Cortex of kidney (tissue), 1 donor: ENCODE results near the gene HSDL2.
"Not testable (repeated sequence)": the region's sequence is repeated elsewhere in the genome, so short reads cannot be mapped to it uniquely, and the experiment has no call there.

ENCODE experiments used
- DNase-seq: peaks from one replicate; lab custom pipeline; 2025; lab: John Stamatoyannopoulos, UW

HSDL2 gene

DNA sequence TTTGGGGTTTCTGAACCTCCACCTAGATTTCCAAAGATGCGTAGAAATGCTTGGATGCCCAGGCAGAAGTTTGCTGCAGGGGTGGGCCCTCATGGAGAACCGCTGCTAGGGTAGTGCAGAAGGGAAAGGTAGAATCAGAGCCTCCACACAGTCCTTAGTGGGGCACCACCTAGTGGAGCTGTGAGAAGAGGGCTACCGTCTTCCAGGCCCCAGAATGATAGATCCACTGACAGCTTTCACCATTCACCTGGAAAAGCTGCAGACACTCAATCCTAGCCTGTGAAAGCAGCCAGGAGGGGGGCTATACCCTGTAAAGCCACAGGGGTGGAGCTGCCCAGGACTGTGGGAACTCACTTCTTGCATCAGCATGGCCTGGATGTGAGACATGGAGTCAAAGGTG, 13.3 kb upstream of the HSDL2 start:
- no peak for DNase-seq

DNA sequence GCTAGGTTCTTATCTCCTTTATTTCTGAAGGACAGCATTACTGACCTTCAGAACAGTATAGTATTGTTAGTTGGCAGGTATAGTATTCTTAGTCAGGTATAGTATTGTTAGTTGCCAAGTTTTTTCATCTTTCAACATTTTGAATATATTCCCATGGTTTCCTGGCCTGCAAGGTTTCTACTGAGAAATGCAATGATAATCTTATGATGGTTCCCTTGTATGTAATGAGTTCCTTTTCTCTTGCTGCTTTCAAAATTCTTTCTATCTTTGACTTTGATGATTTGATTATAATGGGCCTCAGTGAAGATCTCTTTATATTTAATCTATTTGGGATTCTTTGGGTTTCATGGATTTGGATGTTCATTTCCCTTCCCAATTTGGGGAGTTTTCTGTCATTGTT, 12.4 kb upstream of the HSDL2 start:
- DNase-seq = no peak

DNA sequence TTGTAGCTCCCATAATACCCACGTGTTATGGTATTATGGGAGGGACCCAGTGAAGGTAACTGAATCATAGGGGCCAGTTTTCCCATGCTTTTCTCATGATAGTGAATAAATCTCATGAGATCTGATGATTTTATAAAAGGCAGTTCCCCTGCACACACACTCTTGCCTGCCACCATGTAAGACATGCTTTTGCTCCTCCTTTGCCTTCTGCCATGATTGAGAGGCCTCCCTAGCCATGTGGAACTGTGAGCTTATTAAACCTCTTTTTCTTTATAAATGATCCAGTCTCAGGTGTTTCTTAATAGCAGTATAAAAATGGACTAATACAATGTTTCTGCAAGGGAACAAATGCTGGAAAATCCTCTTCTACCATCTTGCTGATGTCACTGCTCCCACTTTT, 10.1 kb upstream of the HSDL2 start:
- no peak for DNase-seq

DNA sequence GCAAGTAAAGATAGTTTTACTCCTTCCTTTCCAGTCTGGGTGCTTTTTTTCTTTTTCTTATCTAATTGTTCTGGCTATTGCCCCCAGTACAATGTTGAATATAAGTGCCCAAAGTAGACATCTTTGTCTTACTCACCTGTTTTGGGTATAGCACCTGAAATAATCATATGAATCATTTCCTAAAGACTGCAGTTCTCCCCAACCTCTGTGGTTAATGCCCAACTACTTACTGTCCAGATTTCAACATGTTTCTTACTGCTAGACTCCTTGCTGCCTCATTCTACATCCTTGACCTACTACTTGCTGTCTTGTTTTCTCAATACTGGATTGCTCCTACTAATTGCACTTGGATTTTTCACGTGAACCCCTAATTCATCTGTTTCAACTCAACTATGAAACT, 8.8 kb upstream of the HSDL2 start:
- DNase-seq = no peak

DNA sequence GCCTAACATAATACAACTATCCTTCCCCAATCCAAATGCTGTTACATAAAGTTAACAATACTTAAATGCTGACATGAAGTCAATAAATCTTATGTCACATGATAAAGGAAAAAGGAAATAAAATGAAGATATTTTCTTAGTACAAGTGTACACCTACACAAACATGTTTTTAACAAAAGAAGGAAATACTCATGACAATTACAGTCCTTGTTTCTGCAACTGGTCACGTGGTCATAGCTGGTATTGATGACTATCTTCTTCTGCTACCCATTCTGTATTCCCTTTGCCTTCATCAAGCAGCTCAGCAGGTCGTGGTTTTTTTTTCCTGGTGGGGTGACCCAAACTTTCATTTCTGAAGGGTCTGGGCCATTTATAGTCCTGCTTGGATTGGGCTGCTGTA, 6.2 kb upstream of the HSDL2 start:
- not testable (repeated sequence) for DNase-seq

DNA sequence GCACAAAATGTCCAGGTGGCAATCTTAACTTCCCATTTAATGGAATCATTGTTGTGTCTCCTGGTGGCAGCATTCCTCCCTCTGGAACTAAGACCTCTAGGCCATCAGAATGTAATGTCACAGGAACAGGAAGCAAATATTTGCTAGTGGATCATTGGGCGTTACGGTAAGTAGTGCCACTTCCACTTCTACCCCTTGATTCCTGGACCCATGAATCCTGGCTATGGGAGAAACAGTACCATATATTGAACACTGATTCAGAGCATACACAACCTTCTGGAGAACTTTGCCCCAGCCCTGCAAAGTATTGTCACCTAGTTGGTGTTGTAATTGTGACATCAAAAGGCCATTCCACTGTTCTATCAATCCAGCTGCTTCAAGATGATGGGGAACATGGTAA, 5.7 kb upstream of the HSDL2 start:
- DNase-seq = not testable (repeated sequence)

DNA sequence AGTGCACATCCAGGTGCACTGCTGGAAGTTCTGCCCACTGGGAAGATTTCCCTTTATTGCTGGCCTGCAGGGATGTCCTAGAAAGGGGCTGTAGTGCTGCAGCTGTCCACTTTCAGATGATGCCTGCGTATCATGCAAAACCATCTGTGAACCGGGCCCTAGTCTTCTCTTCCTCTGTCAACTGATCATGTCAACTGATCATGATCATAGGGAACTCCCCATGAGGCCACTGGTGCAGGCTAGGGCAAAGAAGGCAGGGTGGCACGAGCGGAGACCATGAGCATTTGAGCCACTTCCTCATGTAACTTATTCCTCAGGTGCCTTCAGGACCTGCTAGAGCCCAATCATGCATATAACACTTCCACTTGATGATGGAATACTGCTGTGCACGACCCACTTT, 4.5 kb upstream of the HSDL2 start:
- DNase-seq = no peak

DNA sequence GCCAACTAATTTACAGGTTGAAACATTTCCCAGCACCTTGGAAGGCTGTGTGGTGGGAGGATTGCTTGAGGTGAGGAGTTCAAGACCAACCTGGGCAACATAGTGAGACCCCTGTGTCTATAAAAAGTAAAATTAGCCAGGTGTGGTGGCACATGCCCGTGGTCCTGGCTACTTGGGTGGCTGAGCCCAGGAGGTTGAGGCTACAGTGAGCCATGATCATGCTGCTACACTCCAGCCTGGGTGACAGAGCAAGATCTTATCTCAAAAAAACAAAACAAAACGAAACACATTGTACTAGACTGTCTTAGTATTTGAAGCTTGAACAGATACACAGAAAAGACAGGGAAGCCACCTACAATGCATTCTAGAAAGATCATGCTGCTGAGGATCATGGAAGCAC, 2.8 kb upstream of the HSDL2 start:
- no peak for DNase-seq

DNA sequence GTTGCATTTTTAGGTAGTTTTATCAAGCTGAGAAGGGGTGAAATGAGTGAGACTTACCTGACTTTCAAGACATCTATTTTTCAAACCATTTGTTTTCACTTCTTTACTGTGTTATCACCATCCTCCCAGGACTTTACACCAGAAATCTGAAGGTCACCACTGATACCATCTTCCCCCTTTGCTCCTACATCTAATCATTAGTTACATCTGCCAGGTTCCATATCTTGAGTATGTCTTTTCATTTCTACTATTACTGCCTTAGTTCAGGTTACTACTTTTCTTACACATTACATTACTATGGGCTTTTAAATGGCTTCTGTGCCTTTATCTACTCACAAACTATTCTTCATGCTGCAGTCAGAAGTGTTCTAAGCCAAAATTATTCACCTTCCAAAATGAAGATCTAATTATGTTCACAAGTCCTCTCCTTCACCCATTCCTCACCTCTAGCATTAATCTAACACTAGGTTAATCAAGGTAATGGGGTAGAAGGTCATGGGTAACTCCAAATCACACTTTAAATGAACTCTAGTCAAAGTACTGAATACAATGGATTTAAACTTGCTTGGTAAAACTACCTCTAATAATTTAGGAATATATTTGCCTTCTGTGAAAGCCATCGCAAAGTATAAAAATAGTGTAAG, 2.1 kb upstream of the HSDL2 start:
- DNase-seq = no peak

DNA sequence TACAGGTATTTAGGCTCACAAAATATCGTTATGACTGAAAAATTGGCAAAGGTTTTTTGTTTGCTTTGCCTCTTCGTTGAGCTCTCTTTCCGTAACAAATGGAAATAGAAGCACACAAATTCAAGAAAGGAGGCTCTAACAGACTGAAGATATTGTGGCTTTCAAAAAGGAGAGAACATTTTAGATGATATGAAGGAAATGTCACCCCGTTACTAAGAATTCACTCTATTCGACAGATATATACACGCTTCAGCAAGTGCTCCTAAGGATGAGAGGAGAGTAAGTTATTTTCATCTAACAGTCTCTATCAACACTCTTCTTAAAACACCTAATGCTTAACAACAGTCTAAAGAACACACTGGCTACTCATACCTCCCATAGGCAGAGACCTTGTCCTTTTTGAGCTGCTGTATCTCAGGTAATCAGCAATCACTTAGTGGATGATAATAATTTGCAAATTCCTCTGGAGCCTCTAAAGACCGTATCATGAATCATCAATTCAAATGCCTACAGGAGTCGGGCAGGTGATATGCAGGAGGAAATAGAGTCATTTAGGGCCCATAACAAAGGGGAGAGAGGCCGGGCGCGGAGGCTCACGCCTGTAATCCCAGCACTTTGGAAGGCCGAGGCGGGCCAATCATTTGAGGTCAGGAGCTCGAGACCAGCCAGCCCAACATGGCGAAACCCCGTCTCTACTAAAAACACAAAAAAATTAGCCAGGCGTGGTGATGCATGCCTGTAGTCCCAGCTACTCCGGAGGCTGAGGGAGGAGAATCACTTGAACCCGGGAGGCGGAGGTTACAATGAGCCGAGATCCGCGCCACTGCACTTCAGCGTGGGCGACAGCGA, 1.4 kb upstream of the HSDL2 start:
- DNase-seq = no peak

DNA sequence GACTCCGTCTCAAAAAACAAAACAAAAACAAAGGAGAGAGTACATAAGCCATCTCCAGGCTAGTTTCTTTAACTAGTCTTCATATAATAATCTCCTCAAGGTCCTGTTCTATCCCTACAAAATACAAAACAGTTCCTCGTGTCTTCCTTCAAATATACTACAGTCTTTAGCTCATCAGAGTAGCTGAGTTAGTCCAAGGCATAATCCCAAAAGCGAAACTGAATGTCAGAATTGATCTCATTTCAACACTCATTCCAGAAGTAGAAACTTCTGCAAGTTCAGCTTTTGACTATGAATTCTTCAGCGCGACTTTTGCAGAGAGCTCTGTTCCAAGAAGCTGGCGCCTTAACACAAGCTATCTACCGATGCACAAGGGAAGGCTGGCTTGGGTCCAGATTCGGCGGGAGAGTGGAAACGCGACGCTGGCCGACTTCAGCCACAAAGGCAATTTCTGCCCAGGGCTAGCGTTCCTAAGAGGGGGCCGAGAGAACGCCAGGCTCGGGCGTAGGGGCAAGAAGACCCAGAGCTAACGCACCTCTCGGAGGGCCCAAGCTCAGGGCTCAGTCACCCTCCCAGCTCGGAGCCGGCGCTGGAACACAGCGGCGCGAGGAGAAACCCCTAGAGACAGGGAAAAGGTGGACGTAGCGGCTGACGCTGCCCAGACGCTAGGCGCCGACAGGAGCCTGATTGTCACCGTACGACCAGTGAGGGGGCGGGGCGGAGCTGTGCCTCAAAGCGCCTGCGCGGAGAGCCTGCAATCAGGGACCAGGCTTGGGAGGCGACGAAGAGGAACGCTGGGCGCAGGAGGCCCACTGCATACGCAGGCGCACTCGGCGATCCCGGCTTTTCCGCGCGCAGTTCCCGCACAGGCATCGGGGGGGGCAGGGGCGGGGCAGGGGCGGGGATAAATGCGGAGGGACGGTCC, 469 bp upstream of the HSDL2 start:
- peak; percentile 76 for DNase-seq

DNA sequence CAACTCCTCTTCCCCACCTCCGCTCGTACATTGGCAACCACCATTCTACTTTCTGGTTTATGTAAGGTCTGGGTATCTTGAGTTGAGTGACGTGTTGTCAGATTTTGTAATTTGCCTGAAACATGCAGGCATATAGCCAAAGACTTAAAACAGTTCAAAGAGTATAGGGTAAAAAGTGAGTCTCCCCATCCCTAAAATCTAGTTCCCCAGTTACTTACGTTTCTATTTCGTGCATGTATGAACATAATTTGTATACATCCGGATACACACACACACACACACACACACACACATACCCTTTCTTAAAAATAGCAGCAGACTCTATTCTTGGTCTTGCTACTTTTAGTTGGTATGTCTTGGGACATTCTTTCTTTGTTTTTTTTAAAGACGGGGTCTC, 915 bp downstream of the HSDL2 start:
- no peak for DNase-seq

DNA sequence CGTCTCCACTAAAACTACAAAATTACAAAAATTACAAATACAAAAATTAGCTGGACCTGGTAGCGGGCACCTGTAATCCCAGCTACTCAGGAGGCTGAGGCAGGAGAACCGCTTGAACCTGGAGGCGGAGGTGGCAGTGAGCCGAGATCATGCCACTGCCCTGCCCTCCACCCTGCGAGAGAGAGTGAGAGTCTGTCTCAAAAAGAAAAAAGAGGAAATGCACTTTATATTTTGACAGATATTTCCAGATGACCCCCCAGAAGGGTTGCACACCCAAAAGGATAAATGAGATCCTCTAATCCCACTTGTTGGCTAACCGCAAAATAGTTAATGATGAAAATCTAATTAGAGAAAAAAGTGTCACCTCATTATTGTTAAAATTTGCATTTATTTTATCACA, 2.2 kb downstream of the HSDL2 start:
- no peak for DNase-seq

DNA sequence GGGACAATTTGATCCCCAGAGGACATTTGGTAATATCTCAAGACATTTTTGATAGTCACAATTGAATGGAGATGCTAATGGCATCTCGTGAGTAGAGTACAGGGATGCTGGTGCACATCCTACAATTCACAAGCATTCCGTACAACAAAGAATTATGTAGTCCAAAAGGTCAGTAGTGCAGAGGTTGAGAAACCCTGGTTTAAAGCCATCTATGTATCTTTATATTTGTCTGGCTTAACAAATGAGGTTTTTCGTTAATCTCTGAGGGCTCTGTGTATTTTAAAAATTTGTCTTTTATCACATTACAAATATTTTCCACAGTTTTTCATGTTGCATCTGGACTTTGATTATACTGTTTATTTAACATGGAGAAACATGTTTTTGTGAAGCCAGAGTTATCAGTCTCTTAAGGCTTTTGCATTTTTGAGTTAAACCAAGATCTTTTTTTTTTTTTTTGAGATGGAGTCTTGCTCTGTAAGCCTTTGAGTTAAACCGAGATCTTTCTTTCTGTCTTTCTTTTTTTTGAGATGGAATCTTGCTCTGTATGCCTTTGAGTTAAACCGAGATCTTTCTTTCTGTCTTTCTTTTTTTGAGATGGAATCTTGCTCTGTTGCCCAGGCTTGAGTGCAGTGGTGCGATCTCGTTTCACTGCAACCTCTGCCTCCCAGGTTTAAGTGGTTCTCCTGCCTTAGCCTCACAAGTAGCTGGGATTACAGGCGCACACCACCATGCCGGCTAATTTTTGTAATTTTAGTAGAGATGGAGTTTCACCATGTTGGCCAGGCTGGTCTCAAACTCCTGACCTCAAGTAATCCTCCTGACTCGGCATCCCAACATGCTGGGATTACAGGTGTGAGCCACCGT, 2.8 kb downstream of the HSDL2 start:
- no peak for DNase-seq

DNA sequence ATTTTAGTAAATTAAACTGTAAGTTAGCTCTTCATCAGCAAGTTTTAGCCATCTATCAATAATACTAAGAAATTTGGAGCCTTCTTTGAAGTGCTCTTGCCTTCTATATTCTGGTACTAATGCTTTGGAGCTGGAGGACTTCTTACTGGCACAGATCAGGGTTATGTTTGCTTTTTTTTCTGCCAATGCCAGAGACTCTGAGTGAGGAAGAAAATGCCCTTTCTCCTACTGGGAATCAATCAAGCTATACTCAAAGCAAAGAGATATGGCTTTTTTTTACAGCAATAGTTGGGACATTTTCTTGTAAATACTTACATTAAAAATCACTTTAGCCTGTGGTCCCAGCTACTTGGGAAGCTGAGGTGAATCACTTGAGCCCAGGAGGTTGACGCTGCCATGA, 4.3 kb downstream of the HSDL2 start:
- no peak for DNase-seq

DNA sequence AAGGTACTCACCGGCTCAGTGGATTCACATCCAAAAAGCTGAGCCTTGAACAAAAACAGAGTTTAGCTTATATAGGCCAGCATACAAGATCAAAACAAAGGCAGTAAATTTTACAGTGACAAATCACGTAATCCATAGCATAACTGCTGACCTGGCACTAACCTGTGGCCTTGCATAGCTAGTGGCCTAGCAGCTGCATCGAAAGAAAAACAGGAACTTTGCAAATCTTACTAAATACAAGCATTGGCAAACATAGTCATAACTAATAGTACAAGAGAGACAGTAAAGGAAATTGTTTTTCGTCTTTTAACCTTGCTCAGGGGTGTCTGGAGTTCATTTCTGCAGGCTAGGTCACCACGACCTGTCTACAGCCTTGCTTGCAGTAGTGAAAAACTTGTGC, 4.8 kb downstream of the HSDL2 start:
- DNase-seq = no peak

DNA sequence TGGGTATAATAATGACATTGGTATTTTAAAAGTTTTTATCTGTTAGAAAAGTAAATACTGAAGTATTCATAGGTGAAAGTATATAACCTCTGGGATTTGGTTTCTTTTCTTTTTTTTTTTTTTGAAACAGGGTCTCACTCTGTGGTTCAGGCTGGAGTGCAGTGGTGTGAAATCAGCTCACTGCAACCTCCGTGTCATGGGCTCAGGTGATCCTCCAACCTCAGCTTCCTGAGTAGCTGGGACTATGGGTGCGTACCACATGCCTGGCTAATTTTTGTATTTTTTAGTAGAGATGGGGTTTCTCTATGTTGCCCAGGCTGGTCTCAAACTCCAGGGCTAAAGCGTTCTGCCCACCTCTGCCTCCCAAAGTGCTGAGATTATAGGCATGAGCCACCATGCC, 7.2 kb downstream of the HSDL2 start:
- no peak for DNase-seq

DNA sequence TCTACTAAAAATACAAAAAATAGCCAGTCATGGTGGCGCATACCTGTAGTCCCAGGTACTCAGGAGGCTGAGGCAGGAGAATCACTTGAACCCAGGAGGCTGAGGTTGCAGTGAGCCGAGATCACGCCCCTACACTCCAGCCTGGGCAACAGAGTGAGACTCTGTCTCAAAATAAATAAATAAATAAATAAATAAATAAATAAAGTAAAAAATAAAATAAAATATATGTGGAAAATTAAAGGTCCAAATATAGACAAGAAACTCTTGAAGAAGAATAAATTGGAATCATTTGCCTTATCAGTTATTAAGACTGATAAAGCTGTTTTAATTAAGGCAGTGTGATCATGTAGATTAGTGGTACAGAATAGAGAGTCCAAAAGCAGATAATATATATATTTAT, 10.0 kb downstream of the HSDL2 start:
- not testable (repeated sequence) for DNase-seq

DNA sequence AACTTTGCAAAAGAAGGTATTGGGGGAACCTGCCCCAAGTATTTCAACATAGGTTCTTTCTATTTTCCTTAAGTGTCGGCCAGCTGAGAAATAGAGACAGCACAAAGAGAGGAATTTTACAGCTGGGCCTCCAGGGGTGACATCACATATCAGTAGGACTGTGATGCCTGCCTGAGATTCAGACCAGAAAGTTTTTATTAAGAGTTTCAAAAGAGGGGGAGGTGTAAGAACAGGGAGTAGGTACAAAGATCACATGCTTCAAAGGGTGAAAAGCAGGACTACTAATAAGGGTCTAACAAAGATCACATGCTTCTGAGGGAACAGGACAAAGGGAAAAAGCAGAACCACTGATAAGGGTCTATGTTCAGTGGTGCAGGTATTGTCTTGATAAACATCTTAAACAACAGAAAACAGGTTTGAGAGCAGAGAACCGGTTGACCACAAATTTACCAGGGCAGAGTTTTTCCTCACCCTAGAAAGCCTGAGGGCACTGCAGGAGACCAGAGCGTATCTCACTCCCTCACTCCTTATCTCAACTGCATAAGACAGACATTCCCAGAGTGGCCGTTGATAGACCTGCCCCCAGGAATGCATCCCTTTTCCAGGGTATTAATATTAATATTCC, 12.1 kb downstream of the HSDL2 start:
- DNase-seq = not testable (repeated sequence)

DNA sequence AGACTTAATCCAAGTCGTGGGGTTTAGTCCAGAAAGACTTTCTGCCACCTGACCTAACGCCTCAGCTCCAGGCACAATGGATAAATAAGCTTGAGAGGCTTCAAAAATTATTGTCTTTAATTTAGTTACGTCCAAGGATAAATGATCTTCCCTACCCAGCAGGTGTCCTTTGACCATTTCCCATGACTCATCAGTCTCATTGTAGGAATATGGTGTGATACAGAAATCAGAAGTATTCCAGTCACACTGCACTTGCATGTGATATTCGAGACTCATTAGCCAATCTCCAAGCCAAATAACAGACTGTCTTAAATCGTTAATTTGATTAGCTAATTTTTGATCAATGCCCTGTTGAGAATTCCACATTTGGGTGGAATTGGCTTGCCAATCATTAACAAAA, 13.2 kb downstream of the HSDL2 start:
- not testable (repeated sequence) for DNase-seq

DNA sequence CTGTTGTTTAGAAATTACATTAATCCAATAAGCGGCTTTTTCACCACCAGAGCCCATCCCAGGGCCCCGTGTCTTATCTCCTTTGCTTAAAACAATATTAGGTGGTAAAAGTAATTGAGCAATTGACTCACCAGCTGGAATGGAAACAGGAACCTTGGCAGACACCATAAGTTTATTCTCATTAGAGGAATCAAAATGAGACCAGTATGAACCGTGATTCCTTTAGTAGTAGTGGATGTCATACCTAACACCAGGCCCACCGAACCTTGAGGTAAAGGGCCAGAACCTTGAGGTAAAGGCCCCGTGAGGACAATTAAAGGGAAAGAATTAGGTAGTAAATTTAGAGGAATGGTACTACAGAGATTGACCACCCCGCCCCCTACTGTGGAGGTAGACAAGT, 16.5 kb downstream of the HSDL2 start:
- DNase-seq = no peak
